Activated CD4-positive, alpha-beta memory T cell treated with anti-CD3 and anti-CD28 coated beads, Interleukin-2, amount 10 ng/mL, durations not matched to agents 7 days and 5 days (primary cell): Measurements from ENCODE around the gene DCXR. TPM values are rescaled to one million over a fixed set of nuclear protein-coding genes. Genes with fewer than 3 reads are reported as not detected.
A peak's percentile ranks its signal among the peaks of the same experiment; 100 is the strongest.

Experiments
- CTCF ChIA-PET: fragments of 350-600 bp; sonication (Branson Sonifier 250); formaldehyde crosslinking; loops from one replicate; lab custom pipeline; 2021; ENCODE audit warnings: antibody characterized with exemption, inconsistent platforms; lab: Charles Lee
- POLR2A ChIA-PET: fragments of 350-600 bp; sonication (Branson Sonifier 250); formaldehyde crosslinking; loops from one replicate; lab custom pipeline; 2021; ENCODE audit warnings: antibody characterized with exemption; lab: Charles Lee
- DNase-seq: peaks from one replicate; pipeline ENCODE4 v3.0.0-alpha.2; 2020
- H3K27ac Mint-ChIP-seq: one replicate; pipeline ENCODE4 v1.8.0; 2021; ENCODE audit warnings: mild to moderate bottlenecking, mixed read lengths
- H3K27me3 Mint-ChIP-seq: one replicate; pipeline ENCODE4 v1.8.0; 2021; ENCODE audit warnings: mixed read lengths
- H3K36me3 Mint-ChIP-seq: one replicate; pipeline ENCODE4 v1.8.0; 2021; ENCODE audit warnings: low read depth, mixed read lengths
- H3K4me1 Mint-ChIP-seq: one replicate; pipeline ENCODE4 v1.8.0; 2021; ENCODE audit warnings: mixed read lengths
- H3K4me3 Mint-ChIP-seq: one replicate; pipeline ENCODE4 v1.8.0; 2021; ENCODE audit warnings: mild to moderate bottlenecking, mixed read lengths
- H3K9me3 Mint-ChIP-seq: one replicate; pipeline ENCODE4 v1.8.0; 2021; ENCODE audit warnings: mixed read lengths
- total RNA-seq, 2 experiments: library from RNA; stranded (reverse); gene quantifications; one replicate each; pipeline ENCODE4 v1.2.3, GENCODE V29; 2021

Gene DCXR
- total RNA-seq, result 10 to 100 TPM; 93.9 to 95.2 TPM

- Mint-ChIP-seq H3K36me3 (peaks cover 8% of the 10 kb centered on the region), H3K4me1 (peaks cover 28% of the 10 kb centered on the region), H3K27me3 (no peaks in the 10 kb centered on the region), H3K9me3 (no peaks in the 10 kb centered on the region), H3K27ac (peak within 1 kb of the TSS; percentile 94), H3K4me3 (peak within 1 kb of the TSS; percentile 83)
- peak; percentile 97 for DNase-seq
- ChIA-PET POLR2A (interaction anchor here (0.6 to 5.3 kb wide), 22 partner anchors 7 to 261 kb away, joined by 3 to 41 read pairs (median 4); partner anchors contain the start of genes ARHGDIA, ASPSCR1, CENPX and DUS1L), CTCF (interaction anchor here (0.6 to 1.6 kb wide), 37 partner anchors 8 to 482 kb away, joined by 3 to 43 read pairs (median 4); partner anchors contain the start of genes CENPX, FASN, LRRC45 and MAFG)
These were observed at the start of gene DCXR for GRCh38 chr17:82037092-82037888. TSS of gene DCXR (minus strand) at chr17:82037697. CDS start at chr17:82037682, 15 bp downstream.

GRCh38 chr17:82085931-82086764 lies 48.7 kb upstream of the DCXR start:
- H3K27ac Mint-ChIP-seq, result no peak overlapping the region
- H3K27me3 Mint-ChIP-seq, result no peaks in the 10 kb centered on the region
- ChIA-PET POLR2A (interaction anchor here (1.5 kb wide), 1 partner anchor 12 kb away, joined by 3 read pairs; no protein-coding TSS in a partner anchor), CTCF (no interaction called here)
- peaks cover 36% of the 10 kb centered on the region for H3K36me3 Mint-ChIP-seq
- DNase-seq, result no peak
- no peak overlapping the region for H3K4me3 Mint-ChIP-seq
- H3K9me3 Mint-ChIP-seq, result no peaks in the 10 kb centered on the region
- H3K4me1 Mint-ChIP-seq, result no peaks in the 10 kb centered on the region

- no peak overlapping the region for H3K27ac Mint-ChIP-seq
- H3K36me3 Mint-ChIP-seq, result peaks cover 32% of the 10 kb centered on the region
- ChIA-PET CTCF (no interaction called here), POLR2A (no interaction called here)
- H3K27me3 Mint-ChIP-seq, result no peaks in the 10 kb centered on the region
- no peaks in the 10 kb centered on the region for H3K4me1 Mint-ChIP-seq
- no peak for DNase-seq
- no peaks in the 10 kb centered on the region for H3K9me3 Mint-ChIP-seq
- H3K4me3 Mint-ChIP-seq, result no peak overlapping the region
These were observed 47.7 kb upstream of the DCXR start for GRCh38 chr17:82085031-82085861.

GRCh38 chr17:82084373-82085030 lies 47.0 kb upstream of the DCXR start:
- no peaks in the 10 kb centered on the region for H3K9me3 Mint-ChIP-seq
- POLR2A ChIA-PET, result no interaction called here
- H3K27me3 Mint-ChIP-seq, result no peaks in the 10 kb centered on the region
- no peaks in the 10 kb centered on the region for H3K4me1 Mint-ChIP-seq
- H3K4me3 Mint-ChIP-seq, result no peak overlapping the region
- DNase-seq, result no peak
- peaks cover 37% of the 10 kb centered on the region for H3K36me3 Mint-ChIP-seq
- CTCF ChIA-PET, result no interaction called here
- no peak overlapping the region for H3K27ac Mint-ChIP-seq

GRCh38 chr17:82083533-82084359 lies 46.2 kb upstream of the DCXR start:
- Mint-ChIP-seq H3K9me3 (no peaks in the 10 kb centered on the region), H3K4me1 (no peaks in the 10 kb centered on the region), H3K36me3 (peaks cover 35% of the 10 kb centered on the region), H3K27ac (no peak overlapping the region), H3K4me3 (no peak overlapping the region), H3K27me3 (no peaks in the 10 kb centered on the region)
- DNase-seq, result no peak
- ChIA-PET POLR2A (interaction anchor here (1.2 kb wide), 1 partner anchor 10 kb away, joined by 3 read pairs; no protein-coding TSS in a partner anchor), CTCF (interaction anchor here (1.4 kb wide), 1 partner anchor 46 kb away, joined by 4 read pairs; the partner anchor contains the start of gene DCXR)

- Mint-ChIP-seq H3K4me3 (no peak overlapping the region), H3K27me3 (no peaks in the 10 kb centered on the region), H3K36me3 (peaks cover 34% of the 10 kb centered on the region), H3K27ac (no peak overlapping the region), H3K4me1 (no peaks in the 10 kb centered on the region), H3K9me3 (no peaks in the 10 kb centered on the region)
- ChIA-PET CTCF (interaction anchor here (1.4 kb wide), 1 partner anchor 45 kb away, joined by 4 read pairs; the partner anchor contains the start of gene DCXR), POLR2A (interaction anchor here (1.2 kb wide), 1 partner anchor 9 kb away, joined by 3 read pairs; no protein-coding TSS in a partner anchor)
- no peak for DNase-seq
These were observed 45.5 kb upstream of the DCXR start for GRCh38 chr17:82083009-82083408.

GRCh38 chr17:82082456-82082855 lies 45.0 kb upstream of the DCXR start:
- CTCF ChIA-PET, result interaction anchor here (1.4 kb wide), 1 partner anchor 45 kb away, joined by 4 read pairs; the partner anchor contains the start of gene DCXR
- no peak for DNase-seq
- POLR2A ChIA-PET, result interaction anchor here (1.2 kb wide), 1 partner anchor 9 kb away, joined by 3 read pairs; no protein-coding TSS in a partner anchor
- H3K4me3 Mint-ChIP-seq, result no peak overlapping the region
- no peaks in the 10 kb centered on the region for H3K27me3 Mint-ChIP-seq
- H3K36me3 Mint-ChIP-seq, result peaks cover 33% of the 10 kb centered on the region
- H3K27ac Mint-ChIP-seq, result no peak overlapping the region
- H3K9me3 Mint-ChIP-seq, result no peaks in the 10 kb centered on the region
- H3K4me1 Mint-ChIP-seq, result no peaks in the 10 kb centered on the region

GRCh38 chr17:82081966-82082365 lies 44.5 kb upstream of the DCXR start:
- Mint-ChIP-seq H3K4me3 (no peak overlapping the region), H3K36me3 (peaks cover 33% of the 10 kb centered on the region), H3K9me3 (no peaks in the 10 kb centered on the region), H3K4me1 (no peaks in the 10 kb centered on the region), H3K27ac (no peak overlapping the region), H3K27me3 (no peaks in the 10 kb centered on the region)
- no peak for DNase-seq
- POLR2A ChIA-PET, result interaction anchor here (1.5 kb wide), 1 partner anchor 16 kb away, joined by 4 read pairs; no protein-coding TSS in a partner anchor
- CTCF ChIA-PET, result no interaction called here

- no peak for DNase-seq
- Mint-ChIP-seq H3K4me1 (no peaks in the 10 kb centered on the region), H3K27me3 (no peaks in the 10 kb centered on the region), H3K27ac (no peak overlapping the region), H3K36me3 (peaks cover 33% of the 10 kb centered on the region), H3K9me3 (no peaks in the 10 kb centered on the region), H3K4me3 (no peak overlapping the region)
- ChIA-PET POLR2A (interaction anchor here (1.5 kb wide), 1 partner anchor 15 kb away, joined by 4 read pairs; no protein-coding TSS in a partner anchor), CTCF (no interaction called here)
These were observed 44.0 kb upstream of the DCXR start for GRCh38 chr17:82081546-82081945.

GRCh38 chr17:82080789-82081464 lies 43.4 kb upstream of the DCXR start:
- no peak for DNase-seq

More at GRCh38 chr17:82080789-82081464, 43.4 kb upstream of the DCXR start:
- no peak overlapping the region for H3K4me3 Mint-ChIP-seq
- CTCF ChIA-PET, result no interaction called here
- H3K27ac Mint-ChIP-seq, result no peak overlapping the region
- POLR2A ChIA-PET, result interaction anchor here (1.5 kb wide), 1 partner anchor 15 kb away, joined by 4 read pairs; no protein-coding TSS in a partner anchor
- no peaks in the 10 kb centered on the region for H3K27me3 Mint-ChIP-seq
- peaks cover 33% of the 10 kb centered on the region for H3K36me3 Mint-ChIP-seq
- no peaks in the 10 kb centered on the region for H3K4me1 Mint-ChIP-seq
- no peaks in the 10 kb centered on the region for H3K9me3 Mint-ChIP-seq
